HepG2 (cell line): ENCODE data around the gene LLGL1. TPM values are rescaled to one million over a fixed set of nuclear protein-coding genes. Genes with fewer than 3 reads are reported as not detected.

ENCODE experiments used
- CEBPB ChIP-seq: IDR thresholded peaks from 2 replicates; pipeline ENCODE4 v1.6.1; 2011; ENCODE audit warnings: low read depth, low read length, improper control_type of control experiment, borderline replicate concordance
- CENPBD1 ChIP-seq: sonication (generic); formaldehyde crosslinking; IDR thresholded peaks from 2 replicates; pipeline ENCODE4 v1.8.0; 2022; ENCODE audit warnings: missing genetic modification reagents, low read depth, mild to moderate bottlenecking, borderline replicate concordance
- CREM ChIP-seq, 2 experiments: sonication (generic) in 1 of 2; formaldehyde crosslinking in 1 of 2; IDR thresholded peaks; 2 replicates each; pipeline versions ENCODE4 v1.4.0 to v1.6.1; 2016 to 2020; ENCODE audit warnings: antibody characterized with exemption in 1 of 2, mild to moderate bottlenecking in 1 of 2, missing genetic modification reagents in 1 of 2
- EED ChIP-seq: sonication (generic); formaldehyde crosslinking; IDR thresholded peaks from 2 replicates; pipeline ENCODE4 v1.5.0; 2020; ENCODE audit warnings: mild to moderate bottlenecking, missing genetic modification reagents
- KDM2A ChIP-seq: sonication (generic); formaldehyde crosslinking; IDR thresholded peaks from 2 replicates; pipeline ENCODE4 v1.4.0; 2020; ENCODE audit warnings: low read depth, missing genetic modification reagents, borderline replicate concordance
- KDM3A ChIP-seq: IDR thresholded peaks from 2 replicates; pipeline ENCODE4 v1.6.1; 2018; ENCODE audit warnings: low read depth, missing compliant biosample characterization
- KMT2A ChIP-seq: sonication (generic); formaldehyde crosslinking; IDR thresholded peaks from 2 replicates; pipeline ENCODE4 v1.4.0; 2020; ENCODE audit warnings: missing genetic modification reagents
- MATR3 ChIP-seq: sonication (generic); formaldehyde crosslinking; IDR thresholded peaks from 2 replicates; pipeline ENCODE4 v1.4.0; 2020; ENCODE audit warnings: missing genetic modification reagents
- PHF20 ChIP-seq: sonication (generic); formaldehyde crosslinking; IDR thresholded peaks from 2 replicates; pipeline ENCODE4 v1.5.0; 2020; ENCODE audit warnings: mild to moderate bottlenecking, missing genetic modification reagents
- RAD21 ChIP-seq: fragments of 450-650 bp; formaldehyde crosslinking; IDR thresholded peaks from 2 replicates; pipeline ENCODE4 v1.5.0; 2020; ENCODE audit warnings: mild to moderate bottlenecking
- RAD51 ChIP-seq: fragments of 450-650 bp; IDR thresholded peaks from 2 replicates; pipeline ENCODE4 v1.6.1; 2016; ENCODE audit warnings: borderline replicate concordance
- SRF ChIP-seq: IDR thresholded peaks from 2 replicates; pipeline ENCODE4 v1.6.1; 2011; ENCODE audit warnings: mild to moderate bottlenecking, low read depth, low read length, moderate library complexity
- STAG1 ChIP-seq: sonication (generic); formaldehyde crosslinking; IDR thresholded peaks from 2 replicates; pipeline ENCODE4 v1.4.0; 2020; ENCODE audit warnings: missing genetic modification reagents
- THYN1 ChIP-seq: sonication (generic); formaldehyde crosslinking; IDR thresholded peaks from 2 replicates; pipeline ENCODE4 v1.8.1; 2023; ENCODE audit warnings: low read depth, mild to moderate bottlenecking, moderate library complexity, missing genetic modification reagents, borderline replicate concordance
- U2AF2 ChIP-seq: fragments of 200-400 bp; formaldehyde crosslinking; IDR thresholded peaks from 2 replicates; pipeline ENCODE4 v1.6.1; 2017; ENCODE audit warnings: low read depth, mild to moderate bottlenecking, low read length
- UBTF ChIP-seq: sonication (generic); formaldehyde crosslinking; IDR thresholded peaks from 2 replicates; pipeline ENCODE4 v1.4.0; 2020; ENCODE audit warnings: mild to moderate bottlenecking, missing genetic modification reagents
- ZBTB1 ChIP-seq: sonication (generic); formaldehyde crosslinking; IDR thresholded peaks from 2 replicates; pipeline ENCODE4 v1.4.0; 2020; ENCODE audit warnings: missing genetic modification reagents, borderline replicate concordance
- ZNF143 ChIP-seq: sonication (generic); formaldehyde crosslinking; IDR thresholded peaks from 2 replicates; pipeline ENCODE4 v1.4.0; 2020; ENCODE audit warnings: missing genetic modification reagents
- ZNF432 ChIP-seq: sonication (generic); formaldehyde crosslinking; IDR thresholded peaks from 2 replicates; pipeline ENCODE4 v1.5.0; 2020; ENCODE audit warnings: missing genetic modification reagents, mild to moderate bottlenecking, borderline replicate concordance
- ZNF567 ChIP-seq: sonication (generic); formaldehyde crosslinking; IDR thresholded peaks from 2 replicates; pipeline ENCODE4 v1.8.1; 2023; ENCODE audit warnings: mild to moderate bottlenecking, missing genetic modification reagents, borderline replicate concordance
- ZNF652 ChIP-seq: IDR thresholded peaks from 2 replicates; pipeline ENCODE4 v1.6.1; 2016; ENCODE audit warnings: low read depth, borderline replicate concordance
- ZNF713 ChIP-seq: sonication (generic); formaldehyde crosslinking; IDR thresholded peaks from 2 replicates; pipeline ENCODE4 v1.4.0; 2020; ENCODE audit warnings: mild to moderate bottlenecking, missing genetic modification reagents
- ZNF782 ChIP-seq: sonication (generic); formaldehyde crosslinking; IDR thresholded peaks from 2 replicates; pipeline ENCODE4 v1.4.0; 2020; ENCODE audit warnings: missing genetic modification reagents, mild to moderate bottlenecking, borderline replicate concordance
- polyA plus RNA-seq, 8 experiments: library from polyadenylated mRNA; depleted of rRNA in 3 of 8; stranded (reverse) in 7 of 8; unstranded in 1 of 8; fragments of >200 nt; fragmentation: Illumina TruSeq in 4 of 8; extraction: Trizol in 4 of 8; gene quantifications; 2 replicates each; pipeline versions ENCODE4 v1.2.1 to v1.2.3, GENCODE V29; 2011 to 2016; ENCODE audit warnings: low read depth in 4 of 8, missing spikeins in 1 of 8, mixed read lengths in 1 of 8; ENCODE audit not compliant: insufficient read depth in 1 of 8
- total RNA-seq, 5 experiments: library from RNA; depleted of rRNA; stranded (reverse); fragments of >200 nt; fragmentation: Illumina TruSeq; extraction: Trizol; gene quantifications; 2 replicates each; pipeline ENCODE4 v1.2.3, GENCODE V29; 2016; ENCODE audit warnings: low read depth in 1 of 5
- TF ChIP-seq, protein P1 (sequence below): sonication (generic); formaldehyde crosslinking; IDR thresholded peaks from 2 replicates; pipeline ENCODE4 v1.5.0; 2020; ENCODE audit warnings: mild to moderate bottlenecking, missing genetic modification reagents, moderate library complexity

Gene LLGL1
- total and polyA plus RNA-seq, 2 of the 13 experiments (the other 11 are each of a cell fraction or from before 2014, with no cell fraction given) = 15.0 to 15.3 TPM

DNA sequence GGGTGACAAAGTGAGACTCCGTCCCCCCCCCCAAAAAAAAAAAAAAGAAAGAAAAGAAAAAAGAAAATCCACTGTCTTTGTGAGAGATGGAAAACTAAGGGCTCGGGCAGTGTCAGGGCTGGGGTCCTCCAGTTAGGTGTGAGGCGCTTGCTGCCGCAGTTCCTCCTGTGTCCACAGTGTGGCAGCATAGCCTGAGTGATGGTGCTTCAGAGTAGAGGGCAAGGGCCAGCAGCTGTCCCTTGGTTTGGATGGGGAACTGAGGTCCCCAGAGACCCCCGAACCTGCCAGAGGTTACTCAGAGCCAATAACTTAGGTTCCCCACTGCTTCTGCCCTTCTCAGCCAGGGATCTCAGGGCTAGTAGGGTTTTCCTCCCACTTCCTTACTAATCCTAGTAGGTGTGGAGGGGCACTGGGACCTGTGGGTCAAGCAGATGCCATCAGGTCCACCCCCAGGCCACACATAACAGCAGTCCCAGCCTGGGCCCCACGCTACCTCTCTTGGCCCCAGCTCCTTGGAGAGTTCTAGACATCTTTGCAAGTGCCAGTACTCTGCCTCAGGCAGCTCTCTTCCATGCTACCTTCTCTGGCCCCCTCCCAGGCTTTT is 7.9 kb upstream of the LLGL1 start (continued):
- TF ChIP-seq KDM3A (CRISPR knock-in tag) (no peak), RAD51 (no peak), ZNF713 (CRISPR knock-in tag) (no peak), RAD21 (CRISPR knock-in tag) (peak; percentile 81), KDM2A (CRISPR knock-in tag) (peak; percentile 40; the same call in 1 of the 2 replicates), ZNF567 (CRISPR knock-in tag) (no peak), ZBTB1 (CRISPR knock-in tag) (no peak), CREM (IDR thresholded peaks at IDR 0.05) (no peak), CREM (CRISPR knock-in tag; IDR thresholded peaks at IDR 0.05) (no peak), MATR3 (CRISPR knock-in tag) (no peak), CEBPB (no peak), PHF20 (CRISPR knock-in tag) (no peak), ZNF652 (CRISPR knock-in tag) (no peak), ZNF782 (CRISPR knock-in tag) (no peak), ZNF432 (CRISPR knock-in tag) (no peak), STAG1 (peak; percentile 89), UBTF (CRISPR knock-in tag) (no peak), CENPBD1 (CRISPR knock-in tag) (no peak), ZNF143 (CRISPR knock-in tag) (no peak), EED (CRISPR knock-in tag) (no peak), THYN1 (CRISPR knock-in tag) (no peak), KMT2A (CRISPR knock-in tag) (no peak), U2AF2 (no peak), SRF (no peak)
- TF ChIP-seq, protein P1, sequence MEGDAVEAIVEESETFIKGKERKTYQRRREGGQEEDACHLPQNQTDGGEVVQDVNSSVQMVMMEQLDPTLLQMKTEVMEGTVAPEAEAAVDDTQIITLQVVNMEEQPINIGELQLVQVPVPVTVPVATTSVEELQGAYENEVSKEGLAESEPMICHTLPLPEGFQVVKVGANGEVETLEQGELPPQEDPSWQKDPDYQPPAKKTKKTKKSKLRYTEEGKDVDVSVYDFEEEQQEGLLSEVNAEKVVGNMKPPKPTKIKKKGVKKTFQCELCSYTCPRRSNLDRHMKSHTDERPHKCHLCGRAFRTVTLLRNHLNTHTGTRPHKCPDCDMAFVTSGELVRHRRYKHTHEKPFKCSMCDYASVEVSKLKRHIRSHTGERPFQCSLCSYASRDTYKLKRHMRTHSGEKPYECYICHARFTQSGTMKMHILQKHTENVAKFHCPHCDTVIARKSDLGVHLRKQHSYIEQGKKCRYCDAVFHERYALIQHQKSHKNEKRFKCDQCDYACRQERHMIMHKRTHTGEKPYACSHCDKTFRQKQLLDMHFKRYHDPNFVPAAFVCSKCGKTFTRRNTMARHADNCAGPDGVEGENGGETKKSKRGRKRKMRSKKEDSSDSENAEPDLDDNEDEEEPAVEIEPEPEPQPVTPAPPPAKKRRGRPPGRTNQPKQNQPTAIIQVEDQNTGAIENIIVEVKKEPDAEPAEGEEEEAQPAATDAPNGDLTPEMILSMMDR (CRISPR knock-in tag) = peak; percentile 93
